ENCODE results near the gene PSMD14. TPM values are rescaled to one million over a fixed set of nuclear protein-coding genes. Genes with fewer than 3 reads are reported as not detected.
"Not testable (repeated sequence)": the region's sequence is repeated elsewhere in the genome, so short reads cannot be mapped to it uniquely, and the experiment has no call there.

The PSMD14 gene
- 26.6 TPM for polyA plus RNA-seq (2012; ENCODE audit: insufficient read depth, insufficient read length, low read depth)

- no peaks in the 10 kb centered on the region for H3K27me3 ChIP-seq
- TF ChIP-seq, protein P1, sequence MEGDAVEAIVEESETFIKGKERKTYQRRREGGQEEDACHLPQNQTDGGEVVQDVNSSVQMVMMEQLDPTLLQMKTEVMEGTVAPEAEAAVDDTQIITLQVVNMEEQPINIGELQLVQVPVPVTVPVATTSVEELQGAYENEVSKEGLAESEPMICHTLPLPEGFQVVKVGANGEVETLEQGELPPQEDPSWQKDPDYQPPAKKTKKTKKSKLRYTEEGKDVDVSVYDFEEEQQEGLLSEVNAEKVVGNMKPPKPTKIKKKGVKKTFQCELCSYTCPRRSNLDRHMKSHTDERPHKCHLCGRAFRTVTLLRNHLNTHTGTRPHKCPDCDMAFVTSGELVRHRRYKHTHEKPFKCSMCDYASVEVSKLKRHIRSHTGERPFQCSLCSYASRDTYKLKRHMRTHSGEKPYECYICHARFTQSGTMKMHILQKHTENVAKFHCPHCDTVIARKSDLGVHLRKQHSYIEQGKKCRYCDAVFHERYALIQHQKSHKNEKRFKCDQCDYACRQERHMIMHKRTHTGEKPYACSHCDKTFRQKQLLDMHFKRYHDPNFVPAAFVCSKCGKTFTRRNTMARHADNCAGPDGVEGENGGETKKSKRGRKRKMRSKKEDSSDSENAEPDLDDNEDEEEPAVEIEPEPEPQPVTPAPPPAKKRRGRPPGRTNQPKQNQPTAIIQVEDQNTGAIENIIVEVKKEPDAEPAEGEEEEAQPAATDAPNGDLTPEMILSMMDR (IDR thresholded peaks at IDR 0.05; ENCODE audit: low read depth, low read length) = no peak
- H3K9me3 ChIP-seq = no peaks in the 10 kb centered on the region
- H3K36me3 ChIP-seq = no peaks in the 10 kb centered on the region
- DNase-seq = peak; percentile 88
- peak within 1 kb of the TSS; percentile 80 for H3K4me3 ChIP-seq (ENCODE audit: low read depth, low read length)
- H3K4me1 ChIP-seq = no peaks in the 10 kb centered on the region
These were observed at the start of gene PSMD14 for GRCh38 chr2:161308178-161308955. Gene PSMD14, plus strand, starts transcription at chr2:161308425. Its CDS starts 10,401 bp downstream, at chr2:161318826.

GRCh38 chr2:161265874-161266273, 42.4 kb upstream of the PSMD14 start:
- TF ChIP-seq, protein P1 (IDR thresholded peaks at IDR 0.05; ENCODE audit: low read depth, low read length) = no peak
- Histone ChIP-seq H3K4me1 (no peaks in the 10 kb centered on the region), H3K36me3 (no peaks in the 10 kb centered on the region), H3K4me3 (ENCODE audit: low read depth, low read length) (no peak overlapping the region), H3K27me3 (peaks cover 9% of the 10 kb centered on the region), H3K9me3 (no peaks in the 10 kb centered on the region)
- DNase-seq = no peak

DNA sequence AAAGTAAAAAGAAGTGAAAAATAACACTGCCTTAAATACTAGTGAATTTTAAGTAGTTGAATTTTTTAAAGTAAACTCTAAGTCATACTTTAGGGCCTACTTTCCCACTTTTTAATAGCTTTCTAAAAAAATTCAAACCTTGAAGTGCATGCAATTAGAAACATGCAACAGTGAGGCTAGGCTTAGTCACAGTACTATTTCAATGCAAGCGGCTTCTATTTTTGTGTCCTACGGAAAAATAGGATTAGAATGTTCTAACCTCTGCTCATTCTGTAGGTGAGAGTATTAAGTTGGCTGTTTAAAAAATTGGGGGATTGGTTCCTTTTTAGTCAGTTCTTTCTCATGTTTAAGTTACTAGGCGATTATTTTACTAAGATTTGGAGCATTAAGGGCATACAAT, 39.1 kb upstream of the PSMD14 start:
- Histone ChIP-seq H3K4me3 (ENCODE audit: low read depth, low read length) (no peak overlapping the region), H3K27me3 (peaks cover 9% of the 10 kb centered on the region), H3K9me3 (no peaks in the 10 kb centered on the region), H3K36me3 (no peaks in the 10 kb centered on the region), H3K4me1 (no peaks in the 10 kb centered on the region)
- TF ChIP-seq, protein P1 (IDR thresholded peaks at IDR 0.05; ENCODE audit: low read depth, low read length) = no peak
- no peak for DNase-seq

DNA sequence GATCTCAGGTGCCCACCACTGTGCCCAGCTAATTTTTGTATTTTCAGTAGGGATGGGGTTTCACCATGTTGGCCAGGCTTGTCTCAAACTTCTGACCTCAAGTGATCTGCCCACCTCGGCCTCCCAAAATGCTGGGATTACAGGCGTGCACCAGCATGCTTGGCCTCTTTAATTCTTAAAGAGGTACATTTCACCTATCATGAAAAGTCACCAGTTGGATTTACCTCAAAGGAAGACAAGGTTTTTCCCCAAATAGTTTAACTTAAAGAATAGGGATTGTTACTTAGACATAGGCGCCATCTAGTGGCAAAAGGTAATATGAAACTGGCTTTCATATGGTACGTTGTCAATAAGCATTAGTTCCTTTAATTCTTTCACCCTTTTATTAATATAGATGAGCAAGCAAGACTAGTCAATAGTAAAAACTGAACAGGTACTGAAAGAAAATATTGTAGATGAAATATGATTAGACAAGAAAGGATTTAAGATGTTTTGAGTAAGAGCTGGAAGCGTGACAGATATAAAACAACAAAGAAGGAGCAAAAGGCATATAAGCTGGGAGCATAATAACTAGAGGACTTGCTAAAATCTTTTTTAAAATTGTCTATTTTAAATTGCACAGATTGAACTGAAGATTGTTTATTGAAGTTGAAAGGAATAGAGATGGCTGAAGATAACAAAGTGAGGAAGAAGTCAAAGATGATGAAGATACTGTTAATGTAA, 35.0 kb upstream of the PSMD14 start:
- no peaks in the 10 kb centered on the region for H3K4me1 ChIP-seq
- DNase-seq = peak; percentile 12
- TF ChIP-seq, protein P1 (IDR thresholded peaks at IDR 0.05; ENCODE audit: low read depth, low read length) = peak; percentile 49
- H3K27me3 ChIP-seq = no peaks in the 10 kb centered on the region; the same call in 1 of the 2 replicates
- H3K36me3 ChIP-seq = no peaks in the 10 kb centered on the region
- H3K4me3 ChIP-seq (ENCODE audit: low read depth, low read length) = no peak overlapping the region
- H3K9me3 ChIP-seq = no peaks in the 10 kb centered on the region

GRCh38 chr2:161278564-161279229, 29.5 kb upstream of the PSMD14 start:
- not testable (repeated sequence) for H3K4me1 ChIP-seq; H3K27me3 ChIP-seq; H3K4me3 ChIP-seq (ENCODE audit: low read depth, low read length); H3K9me3 ChIP-seq; H3K36me3 ChIP-seq
- peak; percentile 35 for DNase-seq

DNA sequence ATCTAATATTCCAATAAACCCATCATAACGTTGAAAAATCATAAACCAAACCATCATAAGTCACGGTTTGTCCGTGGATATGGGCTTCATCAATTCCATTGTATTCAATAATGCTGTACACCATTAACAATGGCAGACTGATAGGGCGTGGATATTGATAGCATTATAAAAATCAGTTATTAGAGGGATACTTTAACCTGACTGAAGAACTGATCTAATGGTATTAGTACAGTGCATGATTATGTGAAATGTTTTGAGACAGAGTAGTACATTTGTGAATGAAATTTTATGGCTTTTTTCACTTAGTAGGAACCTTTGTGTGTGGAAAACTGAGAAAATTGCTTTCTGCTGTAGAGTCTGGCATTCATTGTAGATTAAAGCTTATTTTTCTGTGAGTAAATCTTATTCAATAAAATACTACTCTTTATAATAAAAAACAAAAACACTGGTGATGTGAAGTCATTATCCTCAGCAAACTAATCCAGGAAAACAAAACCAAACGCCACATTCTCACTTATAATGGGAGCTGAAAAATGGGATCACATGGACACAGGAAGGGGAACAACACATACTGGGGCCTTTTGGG, 28.9 kb upstream of the PSMD14 start:
- not testable (repeated sequence) for DNase-seq; H3K4me3 ChIP-seq (ENCODE audit: low read depth, low read length); H3K9me3 ChIP-seq; H3K27me3 ChIP-seq; H3K4me1 ChIP-seq; H3K36me3 ChIP-seq

Measured in BE2C (cell line).